Mesenchymal stem cell (in vitro differentiated cells and primary cell): Measurements from ENCODE around the gene RIPK4.

Experiments used
- DNase-seq: peaks from one replicate; pipeline ENCODE4 v3.0.0-alpha.2; 2013
- H2AFZ ChIP-seq: one replicate; pipeline ENCODE4 v1.6.1; 2013; ENCODE audit warnings: low read depth, mild to moderate bottlenecking, control low read depth, inconsistent platforms, low read length, moderate library complexity
- H2AK5ac ChIP-seq: 2 replicates; pipeline ENCODE4 v1.6.1; 2013; ENCODE audit warnings: low read length, moderate library complexity, mild to moderate bottlenecking, inconsistent platforms; ENCODE audit not compliant: severe bottlenecking
- H2BK120ac ChIP-seq: one replicate; pipeline ENCODE4 v1.6.1; 2013; ENCODE audit warnings: low read depth, mild to moderate bottlenecking, inconsistent platforms, low read length, moderate library complexity
- H2BK12ac ChIP-seq, 2 experiments: one replicate each; pipeline ENCODE4 v1.6.1; 2013; ENCODE audit warnings: inconsistent platforms in 2 of 2, low read length in 2 of 2, mild to moderate bottlenecking in 2 of 2, moderate library complexity in 2 of 2, control low read depth in 1 of 2
- H2BK15ac ChIP-seq: one replicate; pipeline ENCODE4 v1.6.1; 2013; ENCODE audit warnings: mild to moderate bottlenecking, low read depth, inconsistent platforms; ENCODE audit not compliant: poor library complexity, severe bottlenecking
- H2BK5ac ChIP-seq: 2 replicates; pipeline ENCODE4 v1.6.1; 2013; ENCODE audit warnings: low read depth, mild to moderate bottlenecking, low read length, control low read depth, inconsistent platforms; ENCODE audit not compliant: poor library complexity, severe bottlenecking
- H3K14ac ChIP-seq, 2 experiments: one replicate each; pipeline ENCODE4 v1.6.1; 2013; ENCODE audit warnings: inconsistent platforms in 2 of 2, low read length in 2 of 2, control low read depth in 1 of 2, mild to moderate bottlenecking in 1 of 2, moderate library complexity in 1 of 2
- H3K18ac ChIP-seq, 2 experiments: one replicate each; pipeline ENCODE4 v1.6.1; 2013; ENCODE audit warnings: inconsistent platforms in 2 of 2, low read length in 2 of 2, control low read depth in 1 of 2, low read depth in 1 of 2, mild to moderate bottlenecking in 1 of 2
- H3K23ac ChIP-seq, 2 experiments: one replicate each; pipeline ENCODE4 v1.6.1; 2013; ENCODE audit warnings: inconsistent platforms in 2 of 2, low read length in 2 of 2, mild to moderate bottlenecking in 2 of 2, moderate library complexity in 2 of 2, control low read depth in 1 of 2
- H3K27ac ChIP-seq: 2 replicates; pipeline ENCODE4 v1.5.1; 2013; ENCODE audit warnings: mild to moderate bottlenecking, moderate library complexity, low read length, control low read depth, inconsistent platforms; ENCODE audit not compliant: poor library complexity, severe bottlenecking
- H3K27me3 ChIP-seq, 2 experiments: 2 replicates each; pipeline versions ENCODE4 v1.6.1 to v1.7.0; 2013; ENCODE audit warnings: low read length in 2 of 2, mild to moderate bottlenecking in 2 of 2, moderate library complexity in 2 of 2, control low read depth in 1 of 2, inconsistent platforms in 1 of 2; ENCODE audit not compliant: control insufficient read depth in 1 of 2, insufficient read depth in 1 of 2
- H3K36me3 ChIP-seq, 2 experiments: 2 replicates each; pipeline versions ENCODE4 v1.6.1 to v1.7.0; 2013; ENCODE audit warnings: low read length in 2 of 2, control low read depth in 1 of 2, inconsistent platforms in 1 of 2, low read depth in 1 of 2, mild to moderate bottlenecking in 1 of 2; ENCODE audit not compliant: insufficient read depth in 2 of 2, control insufficient read depth in 1 of 2
- H3K4ac ChIP-seq, 2 experiments: one replicate each; pipeline ENCODE4 v1.6.1; 2013; ENCODE audit warnings: inconsistent platforms in 2 of 2, low read length in 2 of 2, mild to moderate bottlenecking in 2 of 2, moderate library complexity in 2 of 2, control low read depth in 1 of 2, low read depth in 1 of 2
- H3K4me1 ChIP-seq: 2 replicates; pipeline ENCODE4 v1.6.1; 2013; ENCODE audit warnings: low read depth, low read length, control low read depth; ENCODE audit not compliant: control insufficient read depth, insufficient read depth
- H3K4me2 ChIP-seq: 2 replicates; pipeline ENCODE4 v1.6.1; 2013; ENCODE audit warnings: low read length, mild to moderate bottlenecking, inconsistent platforms; ENCODE audit not compliant: poor library complexity, severe bottlenecking
- H3K4me3 ChIP-seq, 2 experiments: 2 replicates each; pipeline versions ENCODE4 v1.5.1 to v1.7.0; 2013; ENCODE audit warnings: low read length in 2 of 2, mild to moderate bottlenecking in 2 of 2, control low read depth in 1 of 2, low read depth in 1 of 2; ENCODE audit not compliant: insufficient read depth in 1 of 2
- H3K79me1 ChIP-seq: replicated peaks from 2 replicates; pipeline ENCODE4 v1.6.1; 2013; ENCODE audit warnings: mild to moderate bottlenecking, control low read depth, low read length, inconsistent platforms; ENCODE audit not compliant: poor library complexity, severe bottlenecking
- H3K9ac ChIP-seq: 2 replicates; pipeline ENCODE4 v1.7.0; 2013; ENCODE audit warnings: mild to moderate bottlenecking, low read length, moderate library complexity
- H3K9me3 ChIP-seq: 2 replicates; pipeline ENCODE4 v1.7.0; 2013; ENCODE audit warnings: mild to moderate bottlenecking, low read length; ENCODE audit not compliant: control insufficient read depth
- H4K8ac ChIP-seq: one replicate; pipeline ENCODE4 v1.6.1; 2013; ENCODE audit warnings: inconsistent platforms, mild to moderate bottlenecking, low read length, moderate library complexity
- H4K91ac ChIP-seq: one replicate; pipeline ENCODE4 v1.6.1; 2013; ENCODE audit warnings: mild to moderate bottlenecking, low read length, inconsistent platforms
- WGBS: methylation state at CpG from one replicate; pipeline ENCODE4 v1.1.7; 2013; ENCODE audit warnings: mixed read lengths; 5-methylcytosine and 5-hydroxymethylcytosine counted together

The RIPK4 gene

DNA sequence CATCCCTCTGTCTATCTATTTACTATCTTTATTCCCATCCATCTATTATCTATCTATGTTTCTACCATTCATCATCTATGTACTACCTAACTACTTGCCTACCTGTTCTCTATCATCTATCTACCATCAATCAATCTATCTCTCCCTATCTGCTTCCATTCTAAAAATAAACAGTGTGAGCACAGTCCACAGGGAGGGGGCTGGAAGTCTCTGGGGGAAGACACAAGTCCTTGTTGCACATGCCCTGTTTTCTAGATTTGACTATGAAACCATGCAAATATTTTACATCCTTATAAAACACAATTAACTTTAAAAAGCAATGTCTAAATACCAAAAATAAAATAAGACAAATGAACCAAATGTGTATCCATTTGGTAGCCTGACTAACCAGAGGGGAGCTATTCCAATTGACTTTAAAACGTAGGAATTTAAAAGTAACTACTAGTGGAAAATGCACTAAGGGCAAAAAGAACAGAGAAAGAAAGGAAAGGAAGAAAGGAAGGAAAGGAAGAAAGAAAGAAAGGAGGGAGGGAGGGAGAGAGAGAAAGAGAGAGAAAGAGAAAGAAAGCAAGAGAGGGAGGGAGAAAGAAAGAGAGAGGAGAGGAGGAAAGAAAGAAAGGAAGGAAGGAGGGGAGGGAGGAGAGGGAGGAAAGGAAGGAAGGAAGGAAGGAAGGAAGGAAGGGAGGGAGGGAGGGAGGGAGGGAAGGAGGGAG is 13.6 kb upstream of the RIPK4 start:
- H4K8ac ChIP-seq = no peak overlapping the region
- H3K9ac ChIP-seq = no peak overlapping the region
- no peak overlapping the region for H2BK5ac ChIP-seq
- no peak overlapping the region for H2BK12ac ChIP-seq
- H3K23ac ChIP-seq = no peak overlapping the region
- no peak overlapping the region for H2AK5ac ChIP-seq
- H4K91ac ChIP-seq = no peak overlapping the region
- WGBS = 65% methylated on average over 1 of the region's 1 CpG
- peaks cover 18 to 62% of the 10 kb centered on the region in 2 experiments for H3K27me3 ChIP-seq
- H3K4me3 ChIP-seq = no peak overlapping the region
- no peaks in the 10 kb centered on the region for H3K36me3 ChIP-seq
- H3K4ac ChIP-seq = no peak overlapping the region
- H2AFZ ChIP-seq = no peak overlapping the region
- peaks cover 9% of the 10 kb centered on the region for H3K4me1 ChIP-seq
- no peak for DNase-seq
- H3K9me3 ChIP-seq = no peaks in the 10 kb centered on the region
- H3K27ac ChIP-seq = no peak overlapping the region
- no peaks in the 10 kb centered on the region for H3K79me1 ChIP-seq
- no peak overlapping the region for H2BK15ac ChIP-seq
- no peak overlapping the region for H3K14ac ChIP-seq
- no peak overlapping the region for H2BK120ac ChIP-seq
- H3K18ac ChIP-seq = no peak overlapping the region
- no peak overlapping the region for H3K4me2 ChIP-seq

DNA sequence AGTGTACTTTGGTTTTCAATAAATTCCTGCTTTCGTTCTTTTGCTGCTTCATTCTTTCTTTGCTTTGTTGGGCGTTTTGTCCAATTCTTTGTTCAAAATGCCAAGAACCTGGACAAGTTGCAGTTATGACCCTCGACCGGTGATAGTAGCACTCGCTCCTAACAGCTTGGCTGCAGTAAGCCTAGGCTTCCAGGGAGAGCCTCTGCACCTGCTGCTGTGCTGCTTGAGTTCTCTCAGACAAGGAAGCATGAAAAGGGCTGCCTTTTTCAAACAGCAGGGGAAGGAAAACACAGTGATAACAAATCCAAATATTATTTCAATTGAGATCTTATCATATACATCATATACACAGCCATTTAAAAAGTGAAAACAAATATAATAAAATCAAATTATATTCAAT is 12.8 kb upstream of the RIPK4 start:
- H3K23ac ChIP-seq = no peak overlapping the region
- no peak overlapping the region for H3K9ac ChIP-seq
- 68% methylated on average over 5 of the region's 5 CpGs for WGBS
- H2BK12ac ChIP-seq = no peak overlapping the region
- no peak overlapping the region for H3K4ac ChIP-seq
- no peak overlapping the region for H3K4me2 ChIP-seq
- H3K27ac ChIP-seq = no peak overlapping the region
- H4K8ac ChIP-seq = no peak overlapping the region
- no peak overlapping the region for H4K91ac ChIP-seq
- peaks cover 26 to 66% of the 10 kb centered on the region in 2 experiments for H3K27me3 ChIP-seq
- H3K79me1 ChIP-seq = no peaks in the 10 kb centered on the region
- H3K9me3 ChIP-seq = no peaks in the 10 kb centered on the region
- no peaks in the 10 kb centered on the region for H3K36me3 ChIP-seq
- peaks cover 9% of the 10 kb centered on the region for H3K4me1 ChIP-seq
- no peak overlapping the region for H2BK120ac ChIP-seq
- no peak overlapping the region for H2AK5ac ChIP-seq
- no peak overlapping the region for H3K14ac ChIP-seq
- H3K18ac ChIP-seq = no peak overlapping the region
- DNase-seq = no peak
- H3K4me3 ChIP-seq = no peak overlapping the region
- no peak overlapping the region for H2BK5ac ChIP-seq
- no peak overlapping the region for H2BK15ac ChIP-seq
- H2AFZ ChIP-seq = no peak overlapping the region

- no peaks in the 10 kb centered on the region for H3K36me3 ChIP-seq
- no peak overlapping the region for H3K4me2 ChIP-seq
- H3K4me1 ChIP-seq = peaks cover 9% of the 10 kb centered on the region
- H3K79me1 ChIP-seq = no peaks in the 10 kb centered on the region
- no peak overlapping the region for H2BK120ac ChIP-seq
- no peak overlapping the region for H3K4me3 ChIP-seq
- H2BK12ac ChIP-seq = no peak overlapping the region
- H2BK15ac ChIP-seq = no peak overlapping the region
- no peak overlapping the region for H2AFZ ChIP-seq
- H3K9me3 ChIP-seq = no peaks in the 10 kb centered on the region
- no peak overlapping the region for H4K91ac ChIP-seq
- 15% methylated on average over 12 of the region's 16 CpGs for WGBS
- H2BK5ac ChIP-seq = no peak overlapping the region
- no peak overlapping the region for H3K27ac ChIP-seq
- H3K18ac ChIP-seq = no peak overlapping the region
- H3K27me3 ChIP-seq = peaks cover 27 to 68% of the 10 kb centered on the region in 2 experiments
- no peak for DNase-seq
- H3K9ac ChIP-seq = no peak overlapping the region
- no peak overlapping the region for H3K23ac ChIP-seq
- H2AK5ac ChIP-seq = no peak overlapping the region
- H3K14ac ChIP-seq = no peak overlapping the region
- no peak overlapping the region for H4K8ac ChIP-seq
- H3K4ac ChIP-seq = no peak overlapping the region
These were observed 12.2 kb upstream of the RIPK4 start for GRCh38 chr21:41778930-41779600.

GRCh38 chr21:41777951-41778815 is 11.3 kb upstream of the RIPK4 start:
- WGBS = 17% methylated on average over 44 of the region's 45 CpGs

More at GRCh38 chr21:41777951-41778815, 11.3 kb upstream of the RIPK4 start:
- Histone ChIP-seq H2BK5ac (peak overlapping the region; percentile 47), H3K36me3 (no peaks in the 10 kb centered on the region), H3K27ac (no peak overlapping the region), H4K91ac (no peak overlapping the region), H3K27me3 (peaks cover 31 to 69% of the 10 kb centered on the region in 2 experiments), H2BK12ac (no peak overlapping the region), H3K4ac (no peak overlapping the region), H3K9ac (peak overlapping the region; percentile 56), H4K8ac (no peak overlapping the region), H2BK120ac (no peak overlapping the region), H2AFZ (no peak overlapping the region), H2AK5ac (no peak overlapping the region), H3K9me3 (no peaks in the 10 kb centered on the region), H3K4me3 (no peak overlapping the region), H3K14ac (no peak overlapping the region), H2BK15ac (no peak overlapping the region), H3K18ac (peak overlapping the region in 1 of 2 experiments; percentile 15), H3K4me1 (peaks cover 6% of the 10 kb centered on the region), H3K4me2 (peak overlapping the region; percentile 76), H3K23ac (no peak overlapping the region), H3K79me1 (no peaks in the 10 kb centered on the region)
- peak; percentile 75 for DNase-seq
